Hypothalamus (tissue), 51 donors: Measurements from ENCODE around the gene L3MBTL4.
A peak's percentile ranks its signal among the peaks of the same experiment; 100 is the strongest.

Source experiments
- DNase-seq, 51 donors: peaks; one replicate each; lab custom pipeline; 2025; lab: John Stamatoyannopoulos, UW

The L3MBTL4 gene

DNA sequence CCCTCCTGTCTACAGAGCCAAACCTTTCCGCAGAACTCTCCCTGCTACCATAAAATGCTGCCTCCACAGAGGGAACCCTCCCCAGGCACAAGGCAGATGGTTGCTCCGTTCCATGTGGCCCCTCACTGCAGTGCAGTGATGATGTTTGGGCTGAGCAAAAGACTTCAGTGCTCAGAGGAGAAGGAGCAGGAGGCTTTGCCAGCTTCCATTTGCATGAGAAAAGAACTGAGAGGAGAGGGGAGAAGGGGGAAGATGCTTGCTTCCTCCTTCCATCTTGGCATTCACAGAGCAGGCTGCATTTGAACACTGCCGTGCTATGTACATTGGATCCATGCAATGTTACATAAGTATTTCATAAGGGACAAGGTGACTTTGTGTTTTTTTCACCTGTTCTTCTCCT lies 472.8 kb downstream of the L3MBTL4 start:
- peak in 1 of 51 donors; percentile 15 for DNase-seq

DNA sequence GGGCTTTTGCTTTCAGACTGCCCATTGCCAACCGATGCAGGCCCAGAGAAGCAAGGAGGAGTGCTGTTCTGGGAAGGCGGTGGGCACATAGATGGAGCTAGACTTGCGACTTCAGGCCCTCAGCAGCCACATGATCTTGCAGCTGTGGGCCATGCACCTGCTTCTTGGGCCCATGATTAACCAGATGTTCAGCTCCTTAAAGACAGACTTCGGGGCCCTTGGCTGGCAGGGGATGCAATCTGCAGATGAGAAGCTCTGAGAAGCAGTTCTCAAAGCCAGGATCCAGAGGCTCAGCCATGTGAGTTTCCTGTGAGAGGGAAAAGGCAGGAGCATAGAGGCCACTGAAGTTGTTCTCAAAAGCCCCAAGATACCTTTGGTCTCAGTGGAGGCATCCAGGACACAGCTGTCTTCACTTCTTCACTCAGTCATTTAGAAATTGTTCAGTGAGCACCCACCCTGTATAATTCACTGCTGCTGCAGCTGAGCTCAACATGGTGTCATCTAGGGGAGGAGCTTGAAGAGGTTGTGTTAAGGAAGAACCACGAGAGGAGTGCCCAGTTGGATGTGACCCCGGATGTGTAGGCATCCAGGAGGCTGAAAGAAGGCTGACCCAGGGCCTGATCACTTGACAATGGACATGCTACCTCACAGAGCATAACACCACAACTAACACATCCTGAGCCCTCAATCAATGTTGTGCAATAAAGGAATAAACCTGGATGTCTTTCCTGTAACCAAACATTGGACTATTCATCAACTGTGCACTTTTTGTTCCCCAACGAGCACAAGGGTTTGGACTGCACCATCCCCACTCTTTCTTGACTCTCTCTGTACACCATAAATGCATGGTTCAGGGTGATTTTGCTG lies 474.7 kb downstream of the L3MBTL4 start:
- DNase-seq: no peak

DNA sequence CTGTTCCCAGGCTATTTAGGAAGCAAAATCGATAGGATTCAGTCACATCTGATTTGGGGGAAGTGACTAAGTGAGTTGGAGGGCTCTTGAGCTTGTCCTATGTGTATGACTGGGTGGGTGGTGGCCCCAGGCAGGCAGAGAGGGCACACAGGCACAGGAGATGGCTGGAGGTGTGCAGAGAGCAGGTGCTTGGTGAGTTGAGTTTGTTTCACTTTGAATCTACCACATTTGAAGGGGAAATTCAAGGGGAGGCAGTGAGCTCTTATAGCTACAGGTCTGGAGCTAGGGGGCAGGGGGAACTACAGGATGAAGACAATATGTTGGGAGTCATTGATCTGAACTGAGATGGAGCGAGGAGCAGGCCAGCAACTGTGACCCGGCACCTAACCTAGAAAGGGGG lies 476.9 kb downstream of the L3MBTL4 start:
- no peak for DNase-seq

DNA sequence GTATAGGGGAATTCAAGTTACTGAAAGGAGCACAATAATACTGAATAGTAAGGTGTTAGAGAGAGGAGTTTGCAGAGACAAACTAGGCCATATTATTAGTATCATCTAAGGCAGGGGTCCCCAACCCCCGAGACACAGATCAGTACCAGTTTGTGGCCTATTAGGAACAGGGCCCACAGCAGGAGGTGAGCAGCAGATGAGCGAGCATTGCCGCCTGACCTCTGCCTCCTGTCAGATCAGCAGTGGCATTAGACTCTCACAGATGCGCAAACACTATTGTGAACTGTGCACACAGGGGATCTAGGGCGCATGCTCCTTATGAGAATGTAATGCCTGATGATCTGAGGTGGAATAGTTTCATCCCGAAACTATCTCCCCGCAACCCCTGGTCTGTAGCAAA lies 477.6 kb downstream of the L3MBTL4 start:
- no peak for DNase-seq

DNA sequence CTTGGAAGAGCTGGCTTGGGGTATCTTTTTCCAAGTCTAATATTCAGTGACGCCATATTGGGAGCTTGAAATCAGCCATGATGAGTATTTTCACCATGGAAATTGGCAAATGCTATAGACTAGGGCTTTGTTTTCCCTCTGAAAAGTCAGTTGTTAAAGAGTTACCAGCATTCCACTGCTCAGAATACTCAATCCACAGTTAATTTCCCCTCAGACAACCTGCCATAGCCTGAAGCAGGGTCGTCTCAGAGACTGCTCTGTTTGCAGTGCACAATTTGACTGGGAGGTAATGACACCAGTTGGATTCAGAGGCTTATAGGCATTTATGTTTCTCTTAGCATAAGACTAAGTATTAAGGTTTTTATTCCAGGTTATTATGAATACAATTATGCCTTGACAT lies 483.9 kb downstream of the L3MBTL4 start:
- DNase-seq: no peak

DNA sequence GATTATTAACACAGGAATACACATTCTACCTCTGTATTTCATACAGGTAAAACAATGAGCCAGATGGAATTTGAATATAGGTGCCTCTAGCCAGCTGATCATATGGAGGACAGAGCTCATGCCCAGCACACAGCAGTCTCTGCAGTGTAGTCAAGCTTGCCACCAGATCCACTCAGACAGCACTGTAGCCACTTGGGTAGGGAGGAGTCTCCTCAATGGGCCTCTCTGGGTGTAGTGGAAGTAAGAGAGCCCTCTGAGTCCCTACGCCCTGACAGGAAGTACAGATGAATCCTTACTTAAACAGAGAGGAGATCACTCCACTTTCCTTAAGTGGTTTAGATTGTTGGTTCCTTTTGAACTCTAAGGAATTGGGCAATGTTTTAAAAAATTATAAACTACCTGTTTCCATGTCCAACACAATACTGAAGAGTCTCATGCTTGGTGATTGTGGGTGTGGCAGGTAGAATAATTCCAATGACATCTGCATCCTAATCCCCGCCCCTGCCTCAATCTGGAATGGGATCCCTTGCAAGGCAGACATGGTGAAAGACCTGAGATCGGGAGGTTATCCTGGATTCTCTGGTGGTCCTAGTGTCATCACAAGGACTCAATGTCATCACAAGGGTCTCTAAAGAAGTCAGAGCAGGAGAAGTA lies 496.4 kb downstream of the L3MBTL4 start:
- DNase-seq: no peak

DNA sequence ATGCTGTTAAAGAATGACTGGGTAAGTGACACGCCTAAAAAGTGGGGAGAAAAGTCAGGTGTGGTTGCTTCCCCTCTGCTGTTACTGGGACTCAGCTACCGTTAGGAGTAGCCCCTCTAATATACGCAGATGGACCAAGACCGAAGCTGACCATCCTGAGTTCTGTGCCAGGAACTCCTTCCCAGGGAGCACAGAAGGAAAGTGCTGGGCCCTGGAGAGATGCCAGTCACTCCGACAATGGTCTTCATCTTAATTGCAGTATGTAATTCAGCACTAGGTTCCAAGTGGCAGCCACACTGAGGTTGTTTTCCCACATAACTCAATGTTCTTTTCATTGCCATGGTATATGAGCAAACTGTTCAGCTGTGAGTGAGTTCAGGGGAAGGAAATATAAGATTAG lies 499.8 kb downstream of the L3MBTL4 start:
- DNase-seq: no peak

DNA sequence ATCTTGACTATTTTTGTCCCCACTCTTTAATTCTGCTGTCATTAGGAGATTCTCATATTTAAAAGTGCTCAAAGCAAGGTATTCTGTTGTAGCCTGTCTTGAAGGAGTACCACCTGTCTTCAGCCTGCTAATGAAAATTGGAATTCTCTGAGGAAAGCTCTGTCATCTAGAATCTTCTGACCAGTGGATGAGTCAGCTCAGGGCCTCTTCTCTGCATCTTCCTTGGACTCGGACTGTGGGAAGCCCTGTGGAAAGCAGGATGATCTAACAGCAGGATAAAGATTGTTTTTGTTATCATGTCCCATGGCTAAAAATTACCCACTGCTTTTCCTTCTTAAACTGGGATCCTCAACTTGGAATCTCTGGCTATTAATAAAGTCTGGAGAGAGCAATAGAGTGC lies 500.7 kb downstream of the L3MBTL4 start:
- no peak for DNase-seq

DNA sequence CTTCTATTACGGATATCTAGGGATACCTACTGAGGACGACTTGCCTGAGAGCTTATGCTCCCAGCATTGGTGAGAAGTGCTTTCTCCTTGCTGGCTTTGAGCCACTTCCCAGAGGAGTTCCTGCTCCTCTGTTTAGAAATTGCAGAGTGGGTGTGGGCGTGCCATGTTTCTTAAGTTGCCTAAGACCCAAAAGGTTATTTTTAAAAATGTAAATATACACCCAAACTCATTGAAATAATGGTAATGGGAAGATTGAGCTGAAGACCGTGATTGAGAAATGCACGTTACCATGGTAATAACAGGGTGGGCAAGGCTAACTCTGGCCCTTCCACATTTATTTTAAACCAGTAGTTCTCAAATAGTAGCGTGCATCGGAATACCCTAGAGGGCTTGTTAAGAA lies 502.1 kb downstream of the L3MBTL4 start:
- no peak for DNase-seq

DNA sequence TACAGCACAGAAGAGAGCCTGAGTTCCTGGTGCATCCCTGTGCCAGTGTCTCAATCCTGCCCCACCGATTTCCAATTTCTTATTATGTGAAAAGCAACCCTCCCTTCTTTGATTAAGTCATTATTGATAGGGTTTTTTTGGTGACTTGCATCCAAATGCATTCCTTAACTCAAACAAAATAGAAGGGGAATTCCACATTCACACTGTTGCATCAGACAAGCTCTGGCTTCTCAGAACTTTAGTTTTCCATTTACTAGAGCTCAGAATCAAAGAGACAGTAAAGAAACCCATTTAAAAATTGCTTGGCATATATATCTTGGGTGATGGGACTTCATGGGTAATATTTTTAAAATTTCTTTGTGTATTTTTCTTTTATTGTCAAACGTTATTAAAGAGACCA lies 505.6 kb downstream of the L3MBTL4 start:
- no peak for DNase-seq
